GM04503 (cell line): Measurements from ENCODE around the gene FBLN2.

Source experiments
- DNase-seq: peaks from one replicate; pipeline ENCODE4 v3.0.0-alpha.2; 2012; ENCODE audit warnings: low read depth

Gene FBLN2

DNA sequence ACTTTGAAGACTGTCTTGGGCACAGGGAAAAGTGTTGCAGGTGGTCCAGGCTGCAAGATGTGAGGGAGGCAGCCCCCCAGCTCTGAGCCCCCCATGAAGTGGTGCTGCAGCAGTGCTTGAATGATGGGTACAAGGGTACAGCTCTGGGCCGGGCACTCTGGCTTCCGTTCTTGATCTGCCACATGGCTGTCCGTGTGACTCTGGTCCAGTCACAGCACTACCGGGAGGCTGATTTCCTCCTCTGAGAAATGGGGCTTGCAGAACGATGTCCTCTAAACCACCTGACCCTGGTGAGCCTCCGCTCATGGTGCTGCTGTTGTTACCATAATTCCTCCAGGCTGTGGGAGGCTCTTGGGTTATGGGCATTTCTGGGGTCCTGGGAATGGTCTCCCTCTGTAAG, 75.1 kb downstream of the FBLN2 start:
- DNase-seq = no peak

DNA sequence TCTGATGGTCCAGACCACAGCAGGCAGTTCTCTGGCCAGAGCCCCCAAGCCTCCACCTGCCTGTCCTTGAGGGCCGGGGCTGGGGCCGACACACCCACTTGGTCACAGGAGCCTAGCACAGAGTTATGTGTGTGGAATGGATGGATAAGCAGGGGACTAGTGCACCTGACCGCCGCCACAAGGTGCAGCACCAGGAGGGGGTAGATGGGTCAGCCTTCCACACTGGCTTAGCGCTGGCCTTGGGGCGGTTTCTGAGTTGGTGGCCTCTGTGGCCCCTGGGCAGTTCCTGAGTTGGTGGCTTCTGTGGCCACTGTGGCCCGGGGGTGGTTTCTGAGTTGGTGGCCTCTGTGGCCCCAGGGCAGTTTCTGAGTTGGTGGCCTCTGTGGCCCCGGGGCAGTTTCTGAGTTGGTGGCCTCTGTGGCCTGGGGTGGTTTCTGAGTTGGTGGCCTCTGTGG, 75.8 kb downstream of the FBLN2 start:
- no peak for DNase-seq

- DNase-seq = no peak
Observed at GRCh38 chr3:13626396-13626795, 77.5 kb downstream of the FBLN2 start.

DNA sequence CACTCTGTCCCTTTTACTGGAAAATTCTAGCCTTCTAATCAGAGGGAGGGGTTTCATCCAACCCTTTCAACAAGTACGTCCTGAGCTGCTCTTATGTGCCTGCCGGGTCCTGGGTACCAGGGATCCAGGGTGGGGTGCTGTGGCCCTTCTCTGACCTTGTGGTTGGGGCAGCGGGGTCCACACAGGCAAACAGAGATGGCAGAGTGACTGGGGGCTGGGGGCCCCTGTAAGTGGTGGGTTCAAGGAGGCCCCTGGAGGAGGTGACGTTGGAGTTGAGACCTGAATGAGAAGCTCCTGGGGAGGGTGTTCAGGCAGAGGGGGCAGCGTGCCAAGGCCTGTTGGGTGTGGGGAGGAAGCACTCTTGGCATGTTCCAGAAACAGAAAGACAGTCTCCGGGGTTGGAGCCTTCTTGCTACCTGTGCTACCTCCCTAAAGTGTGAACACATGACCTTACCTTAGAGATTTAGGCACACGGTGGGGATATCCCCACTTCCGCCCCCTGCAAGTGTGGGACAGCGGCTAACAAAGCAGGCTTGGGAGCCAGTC, 78.1 kb downstream of the FBLN2 start:
- no peak for DNase-seq

- no peak for DNase-seq
Observed at GRCh38 chr3:13627681-13628080, 78.8 kb downstream of the FBLN2 start.

- DNase-seq = no peak
Observed at GRCh38 chr3:13628432-13628831, 79.5 kb downstream of the FBLN2 start.

DNA sequence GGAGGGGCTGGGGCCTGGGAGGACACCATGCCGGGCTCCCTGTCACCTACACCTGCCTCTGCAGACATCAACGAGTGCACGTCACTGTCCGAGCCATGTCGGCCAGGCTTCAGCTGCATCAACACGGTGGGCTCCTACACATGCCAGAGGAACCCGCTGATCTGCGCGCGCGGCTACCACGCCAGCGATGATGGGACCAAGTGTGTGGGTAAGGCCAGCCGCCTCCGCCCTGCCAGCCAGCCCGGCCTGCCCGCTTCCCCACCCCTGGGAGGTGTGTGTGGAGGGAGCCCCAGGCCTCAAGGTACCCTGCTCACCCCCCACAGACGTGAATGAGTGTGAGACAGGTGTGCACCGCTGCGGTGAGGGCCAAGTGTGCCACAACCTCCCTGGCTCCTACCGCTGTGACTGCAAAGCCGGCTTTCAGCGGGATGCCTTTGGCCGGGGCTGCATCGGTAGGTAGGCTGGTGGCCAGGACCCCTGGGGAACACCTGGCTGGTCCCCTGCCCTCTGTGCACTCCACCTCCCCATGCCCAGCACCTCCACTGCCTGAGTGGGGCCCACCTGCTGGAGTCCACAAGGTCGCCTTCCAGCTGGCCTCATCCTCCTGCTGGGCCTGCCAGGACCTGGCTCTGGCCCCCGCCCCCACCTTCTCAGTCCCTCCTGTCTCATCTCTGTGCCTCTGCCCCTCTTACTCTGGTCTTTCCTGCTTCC, 80.1 kb downstream of the FBLN2 start:
- no peak for DNase-seq

DNA sequence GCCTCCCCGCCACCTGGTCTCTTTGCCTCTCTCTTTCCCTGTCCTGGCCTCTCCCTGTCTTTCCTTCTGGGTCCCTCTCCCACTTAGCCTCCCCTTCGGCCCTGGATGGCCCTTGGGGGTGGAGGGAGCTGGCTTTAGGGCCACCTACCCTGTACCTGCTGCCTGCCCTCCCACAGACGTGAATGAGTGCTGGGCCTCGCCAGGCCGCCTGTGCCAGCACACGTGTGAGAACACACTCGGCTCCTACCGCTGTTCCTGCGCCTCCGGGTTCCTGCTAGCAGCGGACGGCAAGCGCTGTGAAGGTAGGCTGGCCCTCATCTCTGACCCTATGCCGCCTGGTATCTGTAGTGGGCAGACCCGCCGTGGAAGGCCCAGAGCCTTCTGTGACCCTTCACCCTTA, 80.7 kb downstream of the FBLN2 start:
- no peak for DNase-seq

DNA sequence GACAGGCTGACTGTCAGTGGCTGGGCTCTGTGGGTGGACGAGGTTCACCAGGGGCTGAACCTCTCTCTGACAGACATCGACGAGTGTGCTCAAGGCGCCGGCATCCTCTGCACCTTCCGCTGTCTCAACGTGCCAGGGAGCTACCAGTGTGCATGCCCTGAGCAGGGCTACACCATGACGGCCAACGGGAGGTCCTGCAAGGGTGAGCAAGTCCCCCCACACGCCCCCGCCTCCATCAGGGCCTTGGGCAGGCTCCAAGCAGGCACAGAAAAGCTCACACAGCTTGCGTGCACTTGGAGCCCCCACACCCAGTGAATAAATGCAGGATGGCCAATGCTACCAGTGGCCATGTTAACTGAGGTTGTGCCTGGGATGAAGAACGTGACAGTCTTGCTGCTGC, 82.3 kb downstream of the FBLN2 start:
- DNase-seq = no peak

- DNase-seq = no peak
Observed at GRCh38 chr3:13633176-13633575, 84.3 kb downstream of the FBLN2 start.

GRCh38 chr3:13634151-13634550, 85.2 kb downstream of the FBLN2 start:
- DNase-seq = no peak

- no peak for DNase-seq
Observed at GRCh38 chr3:13634615-13635014, 85.7 kb downstream of the FBLN2 start.

GRCh38 chr3:13636186-13636585, 87.3 kb downstream of the FBLN2 start:
- DNase-seq = no peak

GRCh38 chr3:13636874-13637273, 87.9 kb downstream of the FBLN2 start:
- DNase-seq = no peak

GRCh38 chr3:13637311-13637891, 88.5 kb downstream of the FBLN2 start:
- DNase-seq = no peak

DNA sequence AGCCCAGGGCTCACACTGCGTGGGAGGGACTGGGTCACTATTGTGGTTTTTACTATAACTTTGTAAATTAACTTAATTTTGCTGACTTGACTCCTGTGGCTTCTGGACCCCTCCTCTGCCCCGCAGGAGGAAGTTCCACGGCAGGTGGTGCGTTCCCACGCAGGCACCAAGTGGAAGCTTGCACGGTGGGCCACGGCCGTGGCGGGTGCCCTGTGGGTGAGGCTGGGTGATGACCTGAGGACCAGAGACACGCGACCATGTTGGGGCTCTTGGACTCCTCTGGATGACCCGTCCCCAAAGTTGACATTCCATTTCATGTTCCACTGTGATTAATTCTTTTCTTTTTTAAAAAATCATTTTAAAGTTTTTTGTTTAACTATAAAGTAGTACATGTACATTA, 89.0 kb downstream of the FBLN2 start:
- no peak for DNase-seq

GRCh38 chr3:13638927-13639326, 90.0 kb downstream of the FBLN2 start:
- DNase-seq = no peak

DNA sequence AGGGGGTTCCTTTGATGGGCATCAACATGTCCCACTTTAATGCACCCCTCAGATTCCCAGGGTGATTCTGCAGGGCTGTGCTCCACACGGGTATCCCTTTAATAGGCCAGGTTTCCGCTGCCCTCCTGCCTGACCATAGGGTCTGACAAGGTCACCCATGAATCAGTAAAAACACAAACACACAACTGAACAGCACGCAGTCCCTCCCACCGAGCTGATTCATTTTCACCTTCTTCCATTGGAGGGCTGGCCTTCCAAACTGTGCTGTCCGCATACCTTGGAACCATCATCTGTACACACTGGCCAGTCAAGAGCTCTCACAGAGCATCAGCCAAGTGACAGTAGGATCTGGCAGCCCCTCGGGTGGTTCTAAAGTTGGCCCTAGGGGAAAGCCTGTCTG, 93.7 kb downstream of the FBLN2 start:
- DNase-seq = no peak

DNA sequence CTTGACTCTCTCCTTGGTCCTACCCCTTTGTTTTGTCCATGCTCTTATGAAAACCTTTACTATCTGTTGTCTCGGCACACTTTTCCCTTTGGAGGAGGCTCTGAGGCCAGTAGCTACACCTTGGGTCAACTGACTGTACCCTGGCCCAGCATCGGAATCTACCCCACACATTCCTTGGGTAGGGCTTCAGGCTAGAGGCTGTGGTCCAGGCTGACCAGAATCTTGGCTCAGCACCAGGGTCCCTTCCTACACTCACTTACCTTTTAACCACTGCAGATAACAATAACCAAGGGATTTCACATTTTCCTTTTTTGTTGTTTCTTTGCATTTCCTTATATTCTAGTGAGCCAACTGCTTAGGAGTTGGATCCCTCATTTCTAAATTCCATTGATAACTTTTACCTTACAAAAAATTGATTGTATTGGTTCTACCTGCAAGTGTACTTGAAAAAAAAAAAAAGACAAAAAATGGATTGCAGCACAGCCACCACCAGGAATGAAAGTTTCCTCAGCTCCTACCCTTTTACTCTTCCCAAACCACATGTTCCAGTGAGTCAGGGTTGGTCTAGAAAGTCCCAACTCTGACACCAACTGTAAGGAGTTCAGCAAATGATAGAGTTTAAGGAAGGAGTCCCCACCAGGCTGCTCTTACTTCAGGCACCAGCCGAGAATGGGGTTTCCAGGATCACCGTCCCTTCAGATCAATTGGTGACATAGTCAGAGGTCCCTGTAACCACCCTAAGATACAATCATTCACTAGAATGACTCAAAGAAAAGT, 95.6 kb downstream of the FBLN2 start:
- DNase-seq = peak; percentile 18

GRCh38 chr3:13645801-13646637, 97.1 kb downstream of the FBLN2 start:
- DNase-seq = no peak

- DNase-seq = peak; percentile 34
Observed at GRCh38 chr3:13647298-13648059, 98.6 kb downstream of the FBLN2 start.
